ENCODE results near the gene AKNAD1. TPM values are rescaled to one million over a fixed set of nuclear protein-coding genes. Genes with fewer than 3 reads are reported as not detected.
A peak's percentile ranks its signal among the peaks of the same experiment; 100 is the strongest.

Gene AKNAD1
- total and polyA plus RNA-seq, 2 of the 8 experiments (the other 6 are each of a cell fraction or from before 2014, with no cell fraction given), result not detected

DNA sequence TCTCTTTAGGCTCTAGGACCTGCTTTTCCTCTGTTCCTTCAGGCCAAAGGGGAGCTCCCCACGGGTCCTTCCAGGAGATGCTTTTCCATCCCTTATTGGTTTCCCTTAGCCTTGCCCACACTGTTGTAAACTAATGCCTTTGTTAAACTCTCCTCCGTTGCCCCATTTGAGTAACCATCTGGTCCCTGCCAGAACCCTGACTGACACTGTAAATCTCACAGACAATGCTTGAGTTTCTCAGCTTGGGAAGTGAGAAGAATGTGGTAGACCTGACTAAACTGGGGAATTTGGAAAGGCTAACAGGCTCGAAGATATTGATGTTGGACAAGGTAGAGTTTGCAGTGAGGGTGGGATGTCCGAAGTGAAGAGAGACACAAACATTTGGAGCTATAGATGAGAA is 11.4 kb downstream of the AKNAD1 start:
- Histone ChIP-seq H3K14ac (ENCODE audit: insufficient read length) (no peak overlapping the region), H2AK5ac (ENCODE audit: low read depth, low read length) (no peak overlapping the region), H3K4ac (replicated peaks; ENCODE audit: insufficient read length, low read depth, low read length) (no peak overlapping the region), H3K23me2 (ENCODE audit: low read depth, low read length) (no peaks in the 10 kb centered on the region), H3K36me3 (ENCODE audit: control insufficient read depth in 2 of 4, insufficient read depth in 4 of 4, low read length in 3 of 4) (no peaks in the 10 kb centered on the region), H2BK15ac (ENCODE audit: low read length) (no peak overlapping the region), H3K56ac (replicated peaks; ENCODE audit: insufficient read length, low read depth, low read length) (no peak overlapping the region), H3K79me2 (ENCODE audit: control insufficient read depth in 1 of 2, insufficient read depth in 2 of 2, low read length in 2 of 2) (no peaks in the 10 kb centered on the region), H4K8ac (ENCODE audit: extremely low read depth, insufficient read depth, low read length) (no peak overlapping the region), H3K18ac (ENCODE audit: extremely low read depth, low read length) (no peak overlapping the region), H3K27ac (ENCODE audit: low read depth, low read length) (no peak overlapping the region), H3K9ac (replicated peaks in 1 of 4; ENCODE audit: extremely low read depth in 1 of 4, low read depth in 3 of 4, low read length in 3 of 4) (no peak overlapping the region), H3K4me2 (ENCODE audit: insufficient read depth in 1 of 2, low read depth in 2 of 2, low read length in 2 of 2) (no peak overlapping the region), H4K5ac (ENCODE audit: insufficient read length, low read depth, low read length) (no peak overlapping the region), H4K91ac (replicated peaks; ENCODE audit: insufficient read length, low read length) (peak overlapping the region; percentile 11), H4K20me1 (replicated peaks in 1 of 2; ENCODE audit: control insufficient read depth in 1 of 2, insufficient read depth in 2 of 2, low read length in 2 of 2) (no peaks in the 10 kb centered on the region), H2BK12ac (ENCODE audit: low read depth, low read length) (no peak overlapping the region), H2AFZ (ENCODE audit: low read length) (peak overlapping the region; percentile 46; the same call in 1 of the 2 replicates), H3K23ac (ENCODE audit: insufficient read length) (no peak overlapping the region), H3K4me1 (replicated peaks in 1 of 4; ENCODE audit: control insufficient read depth in 3 of 4, insufficient read depth in 4 of 4, low read length in 3 of 4) (peaks cover 0 to 3% (median under 1%) of the 10 kb centered on the region in 4 experiments; a peak in 3 of 7 replicates), H2BK20ac (ENCODE audit: low read length) (no peak overlapping the region), H3K9me3 (ENCODE audit: insufficient read depth in 2 of 2, low read depth in 1 of 2, low read length in 1 of 2) (no peaks in the 10 kb centered on the region), H3K4me3 (ENCODE audit: extremely low read depth in 1 of 4, insufficient read depth in 2 of 4, low read depth in 3 of 4, low read length in 4 of 4) (no peak overlapping the region), H2BK5ac (ENCODE audit: low read depth, low read length) (peak overlapping the region; percentile 11; the same call in 1 of the 2 replicates), H3K27me3 (replicated peaks in 1 of 4; ENCODE audit: control insufficient read depth in 3 of 4, extremely low read depth in 1 of 4, insufficient read depth in 3 of 4, low read length in 3 of 4) (no peaks in the 10 kb centered on the region), H2BK120ac (replicated peaks; ENCODE audit: low read depth, low read length) (no peak overlapping the region), H3K79me1 (ENCODE audit: low read depth, low read length) (no peaks in the 10 kb centered on the region)
- DNase-seq (ENCODE audit: low read depth in 1 of 2, low spot score in 2 of 2), result no peak
- POLR2A ChIA-PET (ENCODE audit: partially characterized antibody), result no interaction called here
- CTCF ChIA-PET (ENCODE audit: partially characterized antibody), result interaction anchor here (0.7 to 5.5 kb wide), 3 partner anchors 16 to 51 kb away, joined by 3 to 41 read pairs (median 3); no protein-coding TSS in a partner anchor
- 84% methylated on average over 4 of the region's 4 CpGs; no CpG with 5 or more reads in 1 of the 2 experiments for WGBS, 2 experiments (ENCODE audit: extremely low coverage in 1 of 2, insufficient coverage in 1 of 2, insufficient read length in 1 of 2, insufficient replicate concordance in 2 of 2, low coverage in 1 of 2, low lambda C conversion rate in 2 of 2, missing lambda C conversion rate in 1 of 2)
- FAIRE-seq, result no peak
- TF ChIP-seq EZH2 (IDR thresholded peaks at IDR 0.05; ENCODE audit: low read depth, low read length, severe bottlenecking) (no peak), ASH2L (IDR thresholded peaks at IDR 0.05; ENCODE audit: low read length) (no peak), SIRT6 (IDR thresholded peaks at IDR 0.05; ENCODE audit: low read length) (no peak)
